ENCODE results near the gene FETUB. TPM values are rescaled to one million over a fixed set of nuclear protein-coding genes. Genes with fewer than 3 reads are reported as not detected.

The FETUB gene
- total and polyA plus RNA-seq, 2 of the 8 experiments (the other 6 are each of a cell fraction or from before 2014, with no cell fraction given) = 0.15 TPM; not detected in 1

- WGBS, 2 experiments (ENCODE audit: extremely low coverage in 1 of 2, insufficient coverage in 1 of 2, insufficient read length in 1 of 2, insufficient replicate concordance in 2 of 2, low coverage in 1 of 2, low lambda C conversion rate in 2 of 2, missing lambda C conversion rate in 1 of 2) = 84% methylated on average over 6 of the region's 6 CpGs; no CpG with 5 or more reads in 1 of the 2 experiments
- no peak for FAIRE-seq
These were observed 9.1 kb upstream of the FETUB start for GRCh38 chr3:186630950-186631641.

More at GRCh38 chr3:186630950-186631641, 9.1 kb upstream of the FETUB start:
- Histone ChIP-seq H3K79me2 (ENCODE audit: control insufficient read depth in 1 of 2, insufficient read depth in 2 of 2, low read length in 2 of 2) (no peaks in the 10 kb centered on the region), H3K14ac (ENCODE audit: insufficient read length) (no peak overlapping the region), H3K27ac (ENCODE audit: low read depth, low read length) (no peak overlapping the region), H3K36me3 (ENCODE audit: control insufficient read depth in 2 of 4, insufficient read depth in 4 of 4, low read length in 3 of 4) (no peaks in the 10 kb centered on the region), H3K18ac (ENCODE audit: extremely low read depth, low read length) (no peak overlapping the region), H3K9ac (replicated peaks in 1 of 4; ENCODE audit: extremely low read depth in 1 of 4, low read depth in 3 of 4, low read length in 3 of 4) (no peak overlapping the region), H2AFZ (ENCODE audit: low read length) (no peak overlapping the region), H3K79me1 (ENCODE audit: low read depth, low read length) (no peaks in the 10 kb centered on the region), H4K91ac (replicated peaks; ENCODE audit: insufficient read length, low read length) (no peak overlapping the region), H2BK120ac (replicated peaks; ENCODE audit: low read depth, low read length) (no peak overlapping the region), H3K4me3 (ENCODE audit: extremely low read depth in 1 of 4, insufficient read depth in 2 of 4, low read depth in 3 of 4, low read length in 4 of 4) (no peak overlapping the region), H3K27me3 (replicated peaks in 1 of 4; ENCODE audit: control insufficient read depth in 3 of 4, extremely low read depth in 1 of 4, insufficient read depth in 3 of 4, low read length in 3 of 4) (no peaks in the 10 kb centered on the region), H2BK5ac (ENCODE audit: low read depth, low read length) (no peak overlapping the region; the same call in 1 of the 2 replicates), H4K5ac (ENCODE audit: insufficient read length, low read depth, low read length) (no peak overlapping the region), H3K4me2 (ENCODE audit: insufficient read depth in 1 of 2, low read depth in 2 of 2, low read length in 2 of 2) (no peak overlapping the region), H2AK5ac (ENCODE audit: low read depth, low read length) (no peak overlapping the region), H3K4ac (replicated peaks; ENCODE audit: insufficient read length, low read depth, low read length) (no peak overlapping the region), H3K23me2 (ENCODE audit: low read depth, low read length) (peaks cover 3% of the 10 kb centered on the region; the same call in 1 of the 2 replicates), H2BK12ac (ENCODE audit: low read depth, low read length) (no peak overlapping the region), H2BK15ac (ENCODE audit: low read length) (no peak overlapping the region), H3K56ac (replicated peaks; ENCODE audit: insufficient read length, low read depth, low read length) (no peak overlapping the region), H4K8ac (ENCODE audit: extremely low read depth, insufficient read depth, low read length) (no peak overlapping the region), H4K20me1 (replicated peaks in 1 of 2; ENCODE audit: control insufficient read depth in 1 of 2, insufficient read depth in 2 of 2, low read length in 2 of 2) (no peaks in the 10 kb centered on the region), H2BK20ac (ENCODE audit: low read length) (no peak overlapping the region), H3K9me3 (ENCODE audit: insufficient read depth in 2 of 2, low read depth in 1 of 2, low read length in 1 of 2) (no peaks in the 10 kb centered on the region), H3K4me1 (replicated peaks in 1 of 4; ENCODE audit: control insufficient read depth in 3 of 4, insufficient read depth in 4 of 4, low read length in 3 of 4) (no peaks in the 10 kb centered on the region), H3K23ac (ENCODE audit: insufficient read length) (no peak overlapping the region)
- POLR2A ChIA-PET (ENCODE audit: partially characterized antibody) = interaction anchor here (0.6 to 1.6 kb wide), 3 partner anchors 14 to 32 kb away, joined by 3 to 7 read pairs (median 4); no protein-coding TSS in a partner anchor
- DNase-seq (ENCODE audit: low read depth in 1 of 2, low spot score in 2 of 2) = no peak
- CTCF ChIA-PET (ENCODE audit: partially characterized antibody) = interaction anchor here (0.7 to 5.8 kb wide), 5 partner anchors 13 to 34 kb away, joined by 3 to 50 read pairs (median 3); no protein-coding TSS in a partner anchor
